Body of pancreas (tissue), 4 donors: ENCODE results near the gene SMCHD1.

Experiments
- POLR2A ChIP-seq, 3 donors: fragments of 450-650 bp; IDR thresholded peaks; one replicate each; pipeline ENCODE4 v1.6.1; 2016; ENCODE audit warnings: antibody characterized with exemption in 3 of 3, mild to moderate bottlenecking in 2 of 3
- TF ChIP-seq, protein P1 (sequence below), 7 experiments: fragments of 450-650 bp in 4 of 7; fragments of 200-600 bp in 3 of 7; sonication (generic) in 3 of 7; IDR thresholded peaks; one replicate each; pipeline ENCODE4 v1.5.1; 2016 to 2019; ENCODE audit warnings: antibody characterized with exemption in 7 of 7

DNA sequence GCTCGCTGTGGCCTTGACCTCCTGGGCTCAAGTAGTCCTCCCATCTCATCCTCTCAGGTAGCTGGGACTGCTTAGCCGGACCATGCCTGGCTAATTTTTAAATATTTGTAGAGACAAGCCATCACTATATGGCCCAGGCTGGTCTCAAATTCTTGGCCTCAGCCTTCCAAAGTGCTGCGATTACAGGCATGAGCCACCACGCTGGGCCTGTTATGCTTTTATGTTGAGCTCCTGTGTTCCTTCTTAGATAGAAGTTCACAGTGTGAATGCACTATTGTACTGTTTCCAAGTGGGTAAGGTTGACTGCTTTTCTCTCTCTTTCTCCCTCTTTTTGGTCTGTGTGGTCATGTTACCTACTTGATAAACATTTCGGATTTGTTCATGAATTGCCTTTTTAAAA is 61.9 kb downstream of the SMCHD1 start:
- TF ChIP-seq, protein P1, sequence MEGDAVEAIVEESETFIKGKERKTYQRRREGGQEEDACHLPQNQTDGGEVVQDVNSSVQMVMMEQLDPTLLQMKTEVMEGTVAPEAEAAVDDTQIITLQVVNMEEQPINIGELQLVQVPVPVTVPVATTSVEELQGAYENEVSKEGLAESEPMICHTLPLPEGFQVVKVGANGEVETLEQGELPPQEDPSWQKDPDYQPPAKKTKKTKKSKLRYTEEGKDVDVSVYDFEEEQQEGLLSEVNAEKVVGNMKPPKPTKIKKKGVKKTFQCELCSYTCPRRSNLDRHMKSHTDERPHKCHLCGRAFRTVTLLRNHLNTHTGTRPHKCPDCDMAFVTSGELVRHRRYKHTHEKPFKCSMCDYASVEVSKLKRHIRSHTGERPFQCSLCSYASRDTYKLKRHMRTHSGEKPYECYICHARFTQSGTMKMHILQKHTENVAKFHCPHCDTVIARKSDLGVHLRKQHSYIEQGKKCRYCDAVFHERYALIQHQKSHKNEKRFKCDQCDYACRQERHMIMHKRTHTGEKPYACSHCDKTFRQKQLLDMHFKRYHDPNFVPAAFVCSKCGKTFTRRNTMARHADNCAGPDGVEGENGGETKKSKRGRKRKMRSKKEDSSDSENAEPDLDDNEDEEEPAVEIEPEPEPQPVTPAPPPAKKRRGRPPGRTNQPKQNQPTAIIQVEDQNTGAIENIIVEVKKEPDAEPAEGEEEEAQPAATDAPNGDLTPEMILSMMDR (IDR thresholded peaks at IDR 0.05), result no peak
- no peak for TF ChIP-seq POLR2A (IDR thresholded peaks at IDR 0.05)
